H7 (cell line): Measurements from ENCODE around the gene FFAR3. TPM values are rescaled to one million over a fixed set of nuclear protein-coding genes. Genes with fewer than 3 reads are reported as not detected.
"Not testable (repeated sequence)": the region's sequence is repeated elsewhere in the genome, so short reads cannot be mapped to it uniquely, and the experiment has no call there.

ENCODE experiments used
- DNase-seq: peaks from one replicate; pipeline ENCODE4 v3.0.0; 2012
- H3K27me3 ChIP-seq: 2 replicates; pipeline ENCODE4 v1.6.0; 2011; ENCODE audit warnings: mild to moderate bottlenecking, low read length; ENCODE audit not compliant: control insufficient read depth, insufficient read depth
- H3K36me3 ChIP-seq: replicated peaks from 2 replicates; pipeline ENCODE4 v1.5.1; 2011; ENCODE audit warnings: low read length; ENCODE audit not compliant: control insufficient read depth, insufficient read depth
- H3K4me3 ChIP-seq: 2 replicates; pipeline ENCODE4 v1.5.1; 2011; ENCODE audit warnings: low read depth, mild to moderate bottlenecking, control low read depth, low read length, moderate library complexity; ENCODE audit not compliant: insufficient read depth
- total RNA-seq: library from RNA; depleted of rRNA; stranded (reverse); fragments of >200 nt; shearing (Covaris generic); gene quantifications from 2 replicates; pipeline ENCODE4 v1.2.3, GENCODE V29; 2014

Gene FFAR3
- total RNA-seq, 1 experiment from 2014 or later = not detected

DNA sequence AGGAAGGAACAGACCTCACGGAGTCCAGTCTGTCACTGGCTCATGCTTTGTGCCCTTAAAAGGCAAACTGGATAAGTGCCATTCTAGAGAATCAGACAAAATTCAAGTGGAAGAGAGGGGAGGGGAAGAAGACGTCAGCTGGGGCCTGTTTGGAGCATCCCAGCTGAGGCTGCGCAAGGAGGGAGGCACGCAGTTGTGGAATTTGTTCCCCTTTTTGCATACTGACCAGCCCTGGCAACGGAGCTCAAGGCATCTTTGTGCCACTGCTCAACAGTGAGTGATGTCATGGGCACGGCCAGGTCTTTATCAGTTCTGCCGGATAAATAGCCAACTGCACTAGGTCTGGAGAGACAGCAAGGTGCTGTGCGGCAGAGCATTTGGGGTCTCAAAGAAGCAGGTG lies 12.5 kb downstream of the FFAR3 start, which contains the start of gene GPR42:
Gene GPR42 (plus strand): TSS at position 347 of the 400 bp plus-strand sequence. CDS start 292 bp downstream, outside the sequence.
- Histone ChIP-seq H3K36me3 (no peaks in the 10 kb centered on the region), H3K4me3 (no peak within 1 kb of the TSS), H3K27me3 (no peaks in the 10 kb centered on the region)
- DNase-seq = no peak

DNA sequence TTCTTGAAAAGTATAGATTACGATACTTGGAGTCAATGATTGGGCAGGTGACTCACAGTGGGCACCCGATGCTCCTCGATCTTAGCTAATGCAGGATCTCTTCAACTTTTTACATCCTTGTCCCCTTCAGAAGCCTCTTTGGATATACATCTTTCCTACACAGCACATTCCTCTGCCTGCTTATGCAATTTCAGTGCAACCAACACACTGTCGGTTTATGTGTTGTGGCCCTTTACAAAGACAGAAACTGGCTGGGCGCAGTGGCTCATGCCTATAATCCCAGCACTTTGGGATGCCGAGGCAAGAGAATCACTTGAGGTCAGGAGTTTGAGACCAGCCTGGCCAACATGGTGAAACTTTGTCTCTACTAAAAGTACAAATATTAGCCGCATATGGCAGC lies 15.2 kb downstream of the FFAR3 start:
- Histone ChIP-seq H3K36me3 (no peaks in the 10 kb centered on the region), H3K4me3 (no peak overlapping the region), H3K27me3 (no peaks in the 10 kb centered on the region)
- no peak for DNase-seq

DNA sequence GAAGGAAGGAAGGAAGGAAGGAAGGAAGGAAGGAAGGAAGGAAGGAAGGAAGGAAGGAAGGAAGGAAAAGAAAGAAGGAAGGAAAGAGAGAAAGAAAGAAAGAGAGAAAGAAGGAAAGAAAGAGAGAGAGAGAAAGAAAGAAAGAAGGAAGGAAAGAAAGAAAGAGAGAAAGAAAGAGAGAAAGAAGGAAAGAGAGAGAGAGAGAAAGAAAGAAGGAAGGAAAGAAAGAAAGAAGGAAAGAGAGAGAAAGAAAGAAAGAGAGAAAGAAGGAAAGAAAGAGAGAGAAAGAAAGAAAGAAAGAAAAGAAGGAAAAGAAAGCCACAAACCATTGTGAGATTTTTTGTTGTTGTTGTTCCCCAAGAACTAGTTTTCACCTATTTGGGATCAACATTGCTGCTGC lies 15.8 kb downstream of the FFAR3 start:
- not testable (repeated sequence) for H3K36me3 ChIP-seq, H3K27me3 ChIP-seq, H3K4me3 ChIP-seq, DNase-seq

DNA sequence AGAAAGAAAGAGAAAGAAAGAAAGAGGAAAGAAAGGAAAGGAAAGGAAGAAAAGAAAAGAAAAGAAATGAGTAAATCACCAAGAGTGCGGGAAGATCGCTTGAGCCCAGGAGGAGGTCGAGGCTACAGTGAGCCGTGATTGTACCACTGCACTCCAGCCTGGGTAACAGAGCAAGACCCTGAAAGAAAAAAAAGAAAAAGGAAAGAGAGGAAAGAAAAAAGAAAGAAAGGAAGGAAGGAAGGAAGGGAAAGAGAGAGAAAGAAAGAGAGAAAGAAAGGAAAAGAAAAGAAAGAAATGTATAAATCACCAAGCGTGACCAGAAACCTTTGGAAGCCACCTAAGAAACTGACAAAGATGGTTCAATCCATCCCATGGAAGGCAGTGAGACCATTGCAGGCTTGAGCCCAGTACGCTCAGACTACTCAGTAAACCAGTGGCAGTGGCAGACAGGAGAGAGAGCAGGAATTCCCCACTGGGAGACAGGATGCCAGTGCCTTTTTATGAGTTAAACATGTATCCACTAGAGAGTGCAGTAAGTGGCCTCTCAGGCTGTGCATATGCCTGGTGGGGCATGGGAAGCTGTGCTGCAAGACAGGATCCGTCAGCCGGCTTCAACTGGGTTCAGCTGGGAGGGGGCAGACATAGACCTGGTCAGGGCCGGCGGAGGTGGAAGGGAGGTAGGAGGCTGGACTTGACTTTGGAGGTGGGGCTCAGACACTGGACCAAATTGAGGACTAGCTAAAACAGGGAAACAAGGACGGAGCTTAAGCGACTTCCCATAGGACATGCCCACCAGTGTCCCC lies 17.4 kb downstream of the FFAR3 start:
- no peak for DNase-seq
- Histone ChIP-seq H3K36me3 (no peaks in the 10 kb centered on the region), H3K27me3 (no peaks in the 10 kb centered on the region), H3K4me3 (no peak overlapping the region)

DNA sequence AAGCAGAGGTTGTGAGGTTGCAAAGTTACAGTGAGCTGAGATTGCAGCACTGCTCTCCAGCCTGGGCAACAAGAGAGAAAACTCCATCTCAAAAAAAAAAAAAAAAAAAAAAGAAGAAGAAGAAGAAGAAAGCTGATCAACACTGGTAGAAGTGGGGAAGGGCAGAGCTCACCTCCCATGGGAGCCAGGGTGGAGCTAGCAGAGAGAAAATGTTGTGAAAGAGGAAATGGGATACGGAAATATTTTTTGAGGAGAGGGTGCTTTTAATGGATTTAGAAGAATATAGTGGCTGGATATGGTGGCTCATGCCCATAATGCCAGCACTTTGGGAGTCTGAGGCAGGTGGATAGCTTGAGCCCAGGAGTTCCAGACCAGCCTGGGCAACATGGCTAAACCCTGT lies 19.4 kb downstream of the FFAR3 start:
- H3K27me3 ChIP-seq = no peaks in the 10 kb centered on the region
- no peaks in the 10 kb centered on the region for H3K36me3 ChIP-seq
- DNase-seq = no peak
- H3K4me3 ChIP-seq = no peak overlapping the region

DNA sequence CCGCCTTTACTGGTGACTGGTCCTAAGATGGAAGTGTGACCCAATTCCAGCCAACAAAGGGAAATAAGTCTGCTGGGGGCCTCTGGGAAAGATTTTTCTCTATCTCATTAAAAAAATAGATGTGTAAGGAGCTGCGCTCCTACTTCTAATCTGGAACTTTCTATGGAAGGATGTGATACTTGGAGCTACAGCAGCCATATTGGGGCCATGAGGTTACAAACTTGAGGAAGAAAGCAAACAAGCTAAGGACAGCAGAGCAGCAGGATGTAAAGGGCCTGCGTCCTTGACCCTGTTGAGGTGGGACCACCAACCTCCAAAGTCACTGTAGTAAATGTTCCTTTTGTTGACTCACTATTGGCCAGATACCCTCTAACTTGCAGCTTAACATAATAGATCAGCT lies 20.1 kb downstream of the FFAR3 start:
- Histone ChIP-seq H3K4me3 (no peak overlapping the region), H3K27me3 (no peaks in the 10 kb centered on the region), H3K36me3 (no peaks in the 10 kb centered on the region)
- DNase-seq = no peak

DNA sequence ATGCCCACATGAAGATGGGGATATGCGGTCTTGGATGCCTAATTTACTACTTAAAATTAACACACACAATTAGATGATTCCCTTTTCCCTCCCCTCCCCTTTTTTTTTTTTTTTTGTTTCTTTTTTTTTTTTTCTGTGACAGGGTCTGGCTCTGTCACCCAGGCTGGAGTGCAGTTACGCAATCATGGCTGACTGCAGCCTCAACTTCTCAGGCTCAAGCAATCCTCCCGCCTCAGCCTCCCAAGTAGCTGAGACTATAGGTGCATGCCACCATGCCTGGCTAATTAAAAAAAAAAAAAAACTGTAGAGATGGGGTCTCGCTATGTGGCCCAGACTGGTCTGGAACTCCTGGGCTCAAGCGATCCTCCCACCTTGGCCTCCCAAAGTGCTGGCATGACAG lies 21.3 kb downstream of the FFAR3 start:
- H3K36me3 ChIP-seq, DNase-seq, H3K4me3 ChIP-seq, H3K27me3 ChIP-seq: not testable (repeated sequence)

DNA sequence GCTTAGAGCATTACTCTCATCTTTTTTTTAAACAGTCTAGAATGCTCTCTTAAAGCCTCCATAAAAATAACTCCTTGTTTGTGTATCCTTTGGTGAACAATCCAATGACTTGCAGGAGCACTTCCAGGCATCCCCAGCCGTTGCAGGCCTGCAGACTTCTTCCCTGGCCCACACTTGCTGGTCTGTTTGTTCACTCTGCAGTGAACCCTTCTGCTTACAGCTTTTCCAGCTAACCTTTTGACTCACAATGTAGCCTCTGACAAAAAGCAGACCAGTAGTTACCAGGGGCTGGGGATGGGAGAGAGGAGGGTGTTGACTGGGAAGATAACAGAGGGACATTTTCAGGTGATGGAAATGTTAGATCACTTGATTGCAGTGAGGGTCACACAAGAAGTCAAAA lies 21.7 kb downstream of the FFAR3 start:
- no peak for DNase-seq
- Histone ChIP-seq H3K27me3 (no peaks in the 10 kb centered on the region), H3K4me3 (no peak overlapping the region)

DNA sequence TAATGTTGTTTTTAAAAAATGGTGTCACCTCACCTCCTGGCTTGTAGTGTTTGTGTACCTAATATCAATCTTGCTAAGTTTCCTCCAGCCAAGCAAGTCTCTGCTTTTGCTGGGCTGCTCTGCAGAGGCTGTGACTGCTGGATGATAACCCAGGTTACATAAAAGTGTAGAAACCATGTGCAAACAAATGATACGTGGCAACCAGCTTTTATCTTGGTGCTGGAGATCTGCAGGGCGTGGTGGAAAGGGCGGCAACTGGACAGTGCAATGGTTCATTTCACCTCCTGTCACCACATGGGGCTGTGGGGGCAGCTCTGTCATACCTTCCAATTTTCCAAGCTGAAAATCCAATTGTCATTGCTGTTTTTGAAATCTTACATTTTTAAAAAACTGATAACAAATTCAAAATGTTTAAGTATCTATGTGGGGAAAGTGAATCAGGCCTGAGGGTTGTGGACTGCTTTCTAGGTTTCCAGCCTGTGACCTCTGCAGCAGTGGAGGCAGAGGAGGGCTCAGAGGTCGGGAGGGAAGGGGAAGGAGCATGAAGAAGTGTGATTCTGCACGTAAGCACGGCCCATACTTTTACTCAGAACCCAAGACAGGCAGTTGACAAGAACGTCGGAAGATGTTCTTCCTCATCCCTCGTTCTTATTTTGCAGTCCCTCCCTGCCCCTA lies 22.3 kb downstream of the FFAR3 start:
- Histone ChIP-seq H3K36me3 (no peaks in the 10 kb centered on the region), H3K27me3 (no peaks in the 10 kb centered on the region), H3K4me3 (no peak overlapping the region)
- DNase-seq = no peak

More for the DNA sequence above, 21.7 kb downstream of the FFAR3 start:
- no peaks in the 10 kb centered on the region for H3K36me3 ChIP-seq

DNA sequence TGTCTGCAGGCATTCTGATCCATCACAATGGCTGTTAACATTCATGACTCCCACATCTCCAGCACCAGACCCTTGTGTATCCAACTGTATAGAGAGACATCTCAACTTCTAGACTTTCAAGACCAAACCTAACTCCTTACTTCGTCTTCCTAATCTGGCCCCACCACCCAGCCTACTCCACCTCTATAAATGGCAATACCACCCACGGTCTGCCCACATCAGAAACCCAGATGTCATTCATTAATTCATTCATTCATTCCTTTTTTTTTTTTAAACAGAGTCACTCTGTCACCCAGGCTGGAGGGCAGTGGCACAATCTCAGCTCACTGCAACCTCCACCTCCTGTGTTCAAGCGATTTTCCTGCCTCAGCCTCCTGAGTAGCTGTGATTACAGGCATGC lies 23.1 kb downstream of the FFAR3 start:
- DNase-seq = no peak
- no peak overlapping the region for H3K4me3 ChIP-seq
- no peaks in the 10 kb centered on the region for H3K36me3 ChIP-seq
- H3K27me3 ChIP-seq = no peaks in the 10 kb centered on the region

DNA sequence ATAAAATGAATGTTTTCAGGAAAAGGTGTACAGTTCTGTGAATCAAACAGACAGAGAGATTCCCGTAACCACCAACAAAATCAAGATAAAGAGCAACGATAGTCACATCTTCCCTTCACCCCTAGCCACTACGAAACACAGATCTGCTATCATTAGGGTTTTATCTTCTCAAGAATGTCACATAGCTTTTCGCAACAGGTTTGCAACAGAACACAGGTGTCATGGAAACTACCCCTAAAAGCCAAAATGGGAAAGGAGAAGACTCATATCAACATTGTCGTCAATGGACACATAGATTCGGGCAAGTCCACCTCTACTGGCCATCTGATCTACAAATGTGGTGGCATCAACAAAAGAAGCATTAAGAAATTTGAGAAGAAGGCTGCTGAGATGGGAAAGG lies 23.7 kb downstream of the FFAR3 start:
- no peak overlapping the region for H3K4me3 ChIP-seq
- H3K27me3 ChIP-seq = no peaks in the 10 kb centered on the region
- no peaks in the 10 kb centered on the region for H3K36me3 ChIP-seq
- DNase-seq = no peak

DNA sequence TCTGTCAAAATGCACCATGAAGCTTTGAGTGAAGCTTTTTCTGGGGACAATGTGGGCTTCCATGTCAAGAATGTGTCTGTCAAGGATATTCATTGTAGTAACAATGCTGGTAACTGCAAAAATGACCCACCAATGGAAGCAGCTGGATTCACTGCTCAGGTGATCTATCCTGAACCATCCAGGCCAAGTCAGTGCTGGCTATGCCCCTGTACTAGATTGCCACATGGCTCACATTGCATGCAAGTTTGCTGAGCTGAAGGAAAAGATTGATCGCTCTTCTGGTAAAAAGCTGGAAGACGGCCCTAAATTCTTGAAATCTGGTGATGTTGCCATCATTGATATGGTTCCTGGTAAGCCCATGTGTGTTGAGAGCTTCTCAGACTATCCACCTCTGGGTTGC lies 25.3 kb downstream of the FFAR3 start:
- Histone ChIP-seq H3K27me3 (no peaks in the 10 kb centered on the region), H3K36me3 (no peaks in the 10 kb centered on the region), H3K4me3 (no peak overlapping the region)
- DNase-seq = no peak

DNA sequence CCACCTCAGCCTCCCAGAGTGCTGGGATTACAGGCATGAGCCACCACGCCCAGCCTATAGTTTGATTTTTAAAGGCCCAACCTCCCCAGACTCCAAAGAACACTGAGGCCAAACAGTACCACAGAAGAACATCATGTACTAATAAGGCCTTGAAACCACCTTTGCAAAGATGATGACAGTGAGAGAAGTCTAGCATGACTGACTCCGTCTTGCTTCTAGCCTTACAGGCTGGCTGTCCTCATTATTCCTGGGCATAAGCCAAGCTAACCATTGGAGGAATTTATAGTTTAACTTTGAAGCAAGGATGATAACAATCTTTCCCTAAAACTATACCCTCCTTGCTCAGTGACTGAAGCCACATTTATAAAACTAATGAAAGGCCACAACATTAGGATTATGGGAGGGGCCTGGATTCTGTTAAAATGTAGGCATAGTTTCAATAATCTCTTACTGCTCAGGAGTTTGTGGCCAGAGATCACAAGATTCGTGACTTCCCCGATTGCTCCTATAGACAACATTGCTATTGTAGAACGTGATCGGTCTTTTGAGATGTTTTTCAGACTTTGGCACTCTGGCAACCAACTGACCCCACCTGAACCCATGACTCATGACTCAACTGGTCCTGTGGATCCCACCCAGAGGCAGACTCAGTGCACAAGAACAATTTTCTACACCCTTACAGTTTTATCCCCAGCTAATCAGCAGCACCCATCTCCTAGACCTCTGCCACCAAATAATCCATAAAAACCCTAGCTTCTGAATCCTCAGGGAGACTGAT lies 30.2 kb downstream of the FFAR3 start:
- DNase-seq = no peak
- Histone ChIP-seq H3K4me3 (no peak overlapping the region), H3K27me3 (no peaks in the 10 kb centered on the region), H3K36me3 (no peaks in the 10 kb centered on the region)

DNA sequence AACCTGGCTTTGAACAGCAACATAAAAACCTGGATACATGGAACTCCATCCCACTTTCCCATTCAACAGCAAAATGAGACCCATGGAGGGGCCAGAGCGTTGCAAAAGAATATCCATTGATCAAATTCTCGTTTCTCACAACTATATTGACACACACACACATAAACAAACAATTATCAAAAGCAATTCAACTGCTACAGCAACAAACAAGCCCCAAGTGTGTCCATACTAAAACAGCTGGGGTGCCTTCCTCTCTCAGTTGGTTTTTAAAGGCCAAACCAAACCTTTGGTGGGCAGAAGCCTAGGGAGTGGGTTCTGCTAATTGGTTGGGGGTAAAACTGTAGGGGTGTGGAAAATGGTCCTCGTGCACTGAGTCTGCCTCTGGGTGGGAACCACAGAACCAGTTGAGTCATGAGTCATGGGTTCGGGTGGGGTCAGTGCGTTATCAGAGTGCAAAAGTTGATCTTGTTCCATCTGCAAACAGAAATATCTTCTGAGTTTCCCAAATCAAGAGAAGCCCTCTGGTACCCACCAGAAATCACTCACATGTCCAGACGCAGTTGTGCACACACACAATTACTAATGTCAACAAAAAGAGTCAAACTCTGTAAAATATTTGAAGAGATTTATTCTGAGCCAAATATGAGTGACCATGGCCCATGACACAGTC lies 31.1 kb downstream of the FFAR3 start:
- no peaks in the 10 kb centered on the region for H3K27me3 ChIP-seq
- no peak for DNase-seq
- no peak overlapping the region for H3K4me3 ChIP-seq
- no peaks in the 10 kb centered on the region for H3K36me3 ChIP-seq
